ENCODE data around the gene DDX1. TPM values are rescaled to one million over a fixed set of nuclear protein-coding genes. Genes with fewer than 3 reads are reported as not detected.
A peak's percentile ranks its signal among the peaks of the same experiment; 100 is the strongest.

Gene DDX1
- total and polyA plus RNA-seq, 9 of the 15 experiments (the other 6 are each of a cell fraction or from before 2014, with no cell fraction given): 116 to 277 (median 232) TPM

GRCh38 chr2:15555760-15556193, 35.9 kb upstream of the DDX1 start:
- Histone ChIP-seq H3K9ac (ENCODE audit: insufficient read depth in 1 of 2, low read depth in 2 of 2, low read length in 2 of 2) (peak overlapping the region; percentile 64 to 76; a peak in 3 of 4 replicates), H3K4me1 (replicated peaks in 1 of 2; ENCODE audit: control insufficient read depth in 2 of 2, insufficient read depth in 2 of 2, low read length in 2 of 2) (peaks cover 16 to 36% of the 10 kb centered on the region in 2 experiments), H3K79me2 (ENCODE audit: control insufficient read depth, insufficient read depth, low read length) (peaks cover 94% of the 10 kb centered on the region), H3K9me1 (ENCODE audit: control insufficient read depth, insufficient read depth, low read length) (no peaks in the 10 kb centered on the region), H3K27me3 (ENCODE audit: control insufficient read depth in 2 of 2, insufficient read depth in 2 of 2, low read length in 2 of 2) (no peaks in the 10 kb centered on the region), H3K4me3 (peak overlapping the region; percentile 16; the same call in 1 of the 2 replicates), H3K27ac (ENCODE audit: extremely low read depth, low read depth, low read length) (peak overlapping the region; percentile 95), H3K36me3 (ENCODE audit: control insufficient read depth, insufficient read depth, low read length) (peaks cover 58% of the 10 kb centered on the region), H3K4me2 (ENCODE audit: insufficient read depth, low read length) (peak overlapping the region; percentile 78), H2AFZ (ENCODE audit: low read depth, low read length) (peak overlapping the region; percentile 18; the same call in 1 of the 2 replicates), H4K20me1 (replicated peaks; ENCODE audit: control insufficient read depth, insufficient read depth, low read length) (no peaks in the 10 kb centered on the region), H3K9me3 (replicated peaks; ENCODE audit: control insufficient read depth, insufficient read depth, low read depth, low read length) (no peaks in the 10 kb centered on the region)
- FAIRE-seq (peak; percentile 58), ATAC-seq (peak; percentile 51), DNase-seq (ENCODE audit: extremely low read depth in 1 of 4, low spot score in 3 of 4) (peak; percentile 46 to 74 (median 50))
- BruUV-seq (replicated peaks): TSS peak; percentile 13
- ChIA-PET POLR2A (interaction anchor here (0.9 to 1.8 kb wide), 2 partner anchors 10 to 16 kb away, joined by 3 to 4 read pairs; no protein-coding TSS in a partner anchor), CTCF (ENCODE audit: low intra/inter-chr PET ratio) (no interaction called here)
- in situ Hi-C loops (cut with MboI): no loop called here
- intact Hi-C loops (cut with micrococcal nuclease): no loop called here
- WGBS (ENCODE audit: insufficient coverage, low coverage, missing lambda C conversion rate): 0% methylated on average over 3 of the region's 3 CpGs
- TF ChIP-seq TAF7 (tag; IDR thresholded peaks at IDR 0.05) (no peak), BRD9 (IDR thresholded peaks at IDR 0.05; ENCODE audit: low read depth, partially characterized antibody) (peak; percentile 42), ETV5 (CRISPR knock-in tag; IDR thresholded peaks at IDR 0.05; ENCODE audit: low read depth) (no peak), THRA (IDR thresholded peaks at IDR 0.05) (no peak), ARID3B (CRISPR knock-in tag; IDR thresholded peaks at IDR 0.05; ENCODE audit: borderline replicate concordance) (no peak), ZBED1 (IDR thresholded peaks at IDR 0.05) (no peak), PREB (CRISPR knock-in tag; IDR thresholded peaks at IDR 0.05) (no peak), AFF1 (IDR thresholded peaks at IDR 0.05; ENCODE audit: low read depth in 1 of 2, partially characterized antibody in 2 of 2) (no peak), ZNF395 (CRISPR knock-in tag; IDR thresholded peaks at IDR 0.05) (no peak), ZNF263 (CRISPR knock-in tag; IDR thresholded peaks at IDR 0.05; ENCODE audit: borderline replicate concordance) (no peak), TOE1 (IDR thresholded peaks at IDR 0.05; ENCODE audit: borderline replicate concordance) (0 out of 2 replicates have a peak, but pooled peaks have one; percentile 16), TOE1 (CRISPR knock-in tag; IDR thresholded peaks at IDR 0.05; ENCODE audit: borderline replicate concordance, low read depth) (no peak)

Measured in K562 (cell line).